NCI-H128 (cell line): Measurements from ENCODE around the gene THEMIS.
"Not testable (repeated sequence)": the region's sequence is repeated elsewhere in the genome, so short reads cannot be mapped to it uniquely, and the experiment has no call there.

ENCODE experiments used
- DNase-seq: peaks from one replicate; lab custom pipeline; 2025; ENCODE audit not compliant: unreplicated experiment; lab: John Stamatoyannopoulos, UW

THEMIS gene

DNA sequence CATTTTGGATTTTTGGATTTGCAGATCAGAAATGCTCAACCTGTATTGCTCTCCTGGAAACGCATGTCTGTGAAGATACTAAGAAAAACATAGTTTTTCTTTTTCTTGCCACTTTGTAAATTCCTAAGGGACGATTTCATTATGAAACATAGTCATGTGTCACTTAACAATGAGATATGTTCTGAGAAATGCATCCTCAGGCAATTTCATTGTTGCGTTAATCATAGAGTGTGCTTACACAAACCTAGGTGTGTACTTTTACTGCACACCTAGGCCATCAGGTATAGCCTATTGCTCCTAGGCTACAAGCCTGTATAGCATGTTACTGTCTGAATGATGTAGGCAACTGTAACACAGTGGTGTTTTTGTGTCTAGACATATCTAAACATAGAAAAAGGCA is 13.4 kb upstream of the THEMIS start:
- DNase-seq = no peak

DNA sequence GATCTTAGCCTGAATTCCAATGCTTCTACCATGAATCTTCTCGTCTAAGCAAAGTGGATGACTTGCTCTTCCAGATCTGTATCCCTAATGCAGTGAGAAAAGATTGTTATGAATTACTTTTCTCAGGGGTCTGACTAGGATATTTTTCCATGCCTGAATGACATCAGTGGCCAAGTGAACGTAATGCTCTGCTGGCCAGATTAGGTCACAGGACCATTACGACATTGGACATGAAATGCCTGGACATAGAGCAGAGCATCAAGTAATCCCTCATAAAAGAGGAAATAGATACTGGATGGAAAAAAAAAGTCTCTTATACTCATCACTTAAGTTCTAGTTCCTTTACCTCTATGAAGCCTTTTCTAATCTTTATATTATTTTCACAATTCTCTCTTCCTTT is 12.1 kb upstream of the THEMIS start:
- no peak for DNase-seq

DNA sequence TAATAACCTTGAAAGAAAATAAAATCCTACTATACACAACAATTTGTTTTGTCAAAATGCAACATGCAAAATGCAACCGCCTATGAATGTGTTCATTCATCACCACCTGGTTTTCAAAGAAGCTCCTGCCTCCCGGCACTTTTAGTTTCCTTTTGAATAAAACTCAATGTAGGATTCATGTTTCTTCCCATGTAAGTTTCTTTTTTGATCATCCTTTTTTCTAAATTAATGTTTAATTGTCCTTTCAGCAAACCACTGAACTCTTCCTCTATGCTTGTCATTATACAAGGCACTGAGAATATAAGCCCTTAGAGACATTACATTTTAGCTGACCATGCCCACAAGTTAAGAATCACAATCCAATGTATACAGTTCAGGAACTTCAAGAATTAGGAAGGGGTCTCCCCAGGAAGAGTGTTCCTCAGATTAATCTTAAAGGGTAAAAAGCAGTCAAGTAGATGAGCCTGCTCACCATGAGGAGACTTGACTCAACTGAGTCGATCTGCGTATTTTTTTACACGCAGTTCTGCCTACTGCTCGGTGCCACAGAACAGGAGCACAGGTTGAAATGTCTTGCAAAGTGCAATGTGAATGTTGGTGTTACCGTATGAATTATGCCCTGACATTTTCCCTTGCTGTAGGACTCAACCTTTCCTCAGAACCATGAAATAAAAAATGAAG is 7.2 kb upstream of the THEMIS start:
- no peak for DNase-seq

DNA sequence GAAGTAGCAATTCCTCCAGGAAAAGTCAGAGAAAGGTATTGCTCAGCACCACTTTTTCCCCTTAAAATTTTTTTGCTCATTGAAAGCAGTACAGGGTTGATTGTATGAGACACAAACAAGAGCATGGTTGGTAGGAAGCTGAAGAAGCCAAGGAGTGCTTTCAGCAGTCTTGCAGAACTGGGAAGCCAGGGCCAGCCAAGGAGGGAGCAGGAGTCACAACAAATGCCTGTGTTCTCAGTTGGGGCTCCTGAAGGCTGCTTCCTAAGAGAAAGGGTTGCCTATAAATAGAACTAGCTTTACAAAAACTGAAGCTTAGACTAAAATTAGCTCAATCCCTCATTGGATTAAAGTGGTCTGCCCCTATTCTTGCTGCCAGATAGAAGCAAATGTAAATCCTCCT is 3.3 kb upstream of the THEMIS start:
- DNase-seq = no peak

DNA sequence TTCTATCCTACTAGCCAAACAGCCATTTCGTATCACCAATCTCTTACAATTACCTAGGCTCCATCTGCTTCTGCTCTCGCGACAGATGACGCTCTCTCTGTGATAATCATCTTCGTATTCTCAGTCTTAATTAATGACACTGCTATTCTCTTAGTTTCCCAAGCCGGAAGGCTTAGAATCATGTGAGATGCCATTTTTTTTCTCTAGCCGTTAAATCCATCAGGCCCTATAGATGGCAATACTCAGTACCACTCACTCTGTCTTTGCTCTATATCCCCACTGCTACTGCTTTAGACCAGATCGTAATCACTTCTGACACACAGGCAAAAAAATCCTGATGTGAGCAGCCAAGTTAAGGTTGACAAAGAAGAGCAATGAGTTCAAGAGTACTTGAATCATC is 2.1 kb upstream of the THEMIS start:
- DNase-seq = no peak

- DNase-seq = no peak
Measured at GRCh38 chr6:127897484-127897883, 3.4 kb downstream of the THEMIS start.

DNA sequence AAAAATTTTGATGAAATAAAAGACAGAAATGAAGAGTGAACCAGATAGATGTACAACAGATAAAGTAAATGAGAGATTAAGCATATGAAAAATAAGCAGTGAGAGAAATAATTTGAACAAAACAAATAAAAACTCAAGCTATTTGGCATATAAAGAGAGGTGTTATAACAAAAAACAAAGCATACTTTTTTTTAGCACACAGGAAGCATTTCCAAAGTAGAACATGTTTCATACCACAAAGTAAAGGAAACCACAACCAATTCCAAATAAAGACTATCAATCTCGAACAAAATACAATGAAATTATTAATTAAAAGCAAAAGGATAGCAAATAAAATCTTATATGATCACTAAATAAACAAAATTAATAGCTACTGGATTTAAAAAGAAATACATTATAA is 6.8 kb downstream of the THEMIS start:
- DNase-seq = no peak

GRCh38 chr6:127893541-127893940 is 7.3 kb downstream of the THEMIS start:
- no peak for DNase-seq

DNA sequence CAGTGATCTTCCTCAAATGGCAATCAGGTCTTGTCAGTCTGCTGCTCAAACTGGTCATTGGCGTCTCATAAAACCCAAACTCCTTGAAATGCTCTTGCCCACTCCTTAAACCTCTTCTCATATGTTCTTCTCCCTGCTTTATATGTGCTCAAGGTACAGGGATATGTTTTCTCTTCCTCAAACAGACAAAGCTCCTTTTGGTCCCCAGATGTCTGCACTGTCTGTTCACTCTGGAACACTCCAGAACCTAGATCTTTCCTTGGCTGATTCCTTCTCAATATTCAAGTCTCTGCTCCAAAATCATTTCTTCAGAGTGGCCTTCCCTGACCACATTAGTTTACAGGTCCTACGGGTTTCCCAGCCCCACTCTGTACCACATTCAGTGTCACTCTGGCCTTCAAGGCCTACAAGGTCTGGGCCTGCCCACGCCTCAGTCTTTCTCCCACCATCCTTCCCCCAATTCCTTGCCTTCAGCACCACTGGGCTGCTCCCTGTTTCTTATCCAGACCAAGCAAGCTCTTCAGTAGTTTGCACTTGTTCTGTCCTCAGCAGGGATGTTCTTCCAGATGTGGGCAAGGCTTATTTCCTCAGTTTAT is 9.0 kb downstream of the THEMIS start:
- no peak for DNase-seq

DNA sequence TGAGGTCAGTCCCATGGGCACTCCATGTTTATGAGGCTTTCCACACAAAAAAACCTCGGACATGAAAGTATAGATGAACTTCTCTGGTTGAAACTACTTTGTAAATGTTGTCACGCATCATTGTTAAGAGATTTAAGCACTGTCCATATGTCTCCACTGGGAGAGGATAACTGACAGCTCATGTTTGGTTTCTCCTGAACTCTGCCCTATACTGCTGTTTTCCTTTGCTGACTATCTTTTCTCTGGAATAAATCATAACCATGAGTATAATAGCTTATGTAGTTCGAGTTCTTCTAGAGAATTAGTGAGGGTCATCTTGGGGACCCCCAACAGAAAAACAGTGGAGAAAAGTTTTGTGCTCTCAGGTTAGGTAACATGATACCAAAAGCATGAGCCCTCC is 14.3 kb downstream of the THEMIS start:
- no peak for DNase-seq

DNA sequence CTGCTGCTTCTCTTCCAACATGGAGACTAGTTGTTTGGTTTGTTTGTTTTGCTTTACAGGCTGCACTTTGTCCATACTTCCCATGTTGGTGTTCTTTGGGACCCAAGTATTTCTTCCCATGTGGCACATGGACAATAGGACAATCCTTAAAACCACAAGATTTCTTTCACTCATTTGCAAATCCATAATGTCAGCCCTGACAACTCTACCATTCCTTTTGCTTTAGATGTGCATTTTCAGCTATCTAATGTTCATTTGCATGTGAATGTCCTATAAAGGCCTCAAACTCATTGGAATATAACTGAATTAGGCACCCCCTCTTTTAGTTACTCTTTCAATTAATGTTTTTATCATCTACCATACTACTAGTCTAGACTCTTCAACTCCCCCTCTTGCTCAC is 16.7 kb downstream of the THEMIS start:
- DNase-seq = no peak

DNA sequence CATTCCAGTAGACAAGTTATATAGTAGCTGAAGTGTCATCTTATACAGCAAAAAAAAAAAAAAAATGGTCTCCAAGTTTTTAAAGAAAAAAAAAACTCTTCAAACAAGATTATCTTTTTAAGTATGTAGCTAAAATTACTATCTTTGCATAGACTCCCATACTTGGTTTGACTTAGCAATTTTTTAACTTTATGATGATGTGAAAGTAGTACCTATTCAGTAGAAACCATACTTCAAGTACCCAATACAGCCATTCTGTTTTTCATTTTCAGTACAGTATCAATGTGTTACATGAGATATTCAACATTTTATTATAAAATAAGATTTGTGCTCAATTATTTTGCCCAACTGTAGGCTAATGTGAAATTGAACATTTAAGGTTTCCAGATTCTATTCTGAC is 18.9 kb downstream of the THEMIS start:
- DNase-seq = not testable (repeated sequence)

DNA sequence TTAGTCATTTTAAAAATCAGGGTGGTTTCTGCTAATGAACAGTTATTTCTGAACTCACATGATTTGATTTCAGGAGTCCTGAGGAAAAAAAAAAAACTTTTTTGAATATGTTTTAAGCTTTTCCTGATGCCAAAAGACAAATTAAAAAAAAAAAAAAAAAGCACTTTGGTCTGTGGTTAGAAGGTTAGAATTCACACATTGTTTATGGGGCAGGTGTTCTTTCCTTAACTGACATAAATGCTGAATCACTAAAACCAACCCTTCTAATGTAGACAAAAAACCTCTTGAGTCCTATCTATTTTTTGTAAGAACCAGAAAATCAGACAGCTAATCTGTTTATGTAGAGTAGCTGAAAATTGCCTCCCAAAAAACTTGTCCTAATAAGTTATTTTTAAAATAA is 20.4 kb downstream of the THEMIS start:
- no peak for DNase-seq

GRCh38 chr6:127879685-127880084 is 21.2 kb downstream of the THEMIS start:
- DNase-seq = no peak

GRCh38 chr6:127878115-127878514 is 22.7 kb downstream of the THEMIS start:
- DNase-seq = no peak

- DNase-seq = no peak
Measured at GRCh38 chr6:127877231-127877630, 23.6 kb downstream of the THEMIS start.

DNA sequence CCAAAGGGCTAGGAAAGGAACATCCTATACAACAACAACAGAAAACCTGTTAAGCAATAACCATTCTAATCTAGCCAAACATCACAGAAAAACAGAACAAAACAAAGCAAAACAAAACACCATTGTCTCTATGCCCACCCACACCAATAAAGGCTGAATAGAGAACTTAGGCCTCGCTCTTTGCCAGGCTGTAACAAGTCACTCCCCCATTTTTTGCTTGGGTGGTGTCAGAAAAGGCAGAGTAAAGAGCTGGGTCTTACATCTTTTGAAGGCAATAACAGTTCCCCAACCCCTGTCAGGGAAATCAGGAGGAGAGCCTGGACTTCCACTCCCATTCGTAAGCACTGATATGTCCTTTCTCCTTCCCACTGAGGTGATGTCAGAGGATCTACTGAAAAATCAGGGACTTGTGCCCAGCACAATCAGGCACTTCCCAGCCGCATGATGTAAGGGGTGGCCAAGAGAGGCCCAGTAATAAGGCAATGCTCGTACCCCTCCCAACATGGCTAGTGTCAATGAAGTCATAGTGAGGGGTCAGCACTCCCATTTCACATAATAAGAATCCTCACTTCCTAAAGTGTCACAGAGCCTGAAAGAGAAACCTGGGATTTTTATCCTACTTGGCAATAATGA is 31.0 kb downstream of the THEMIS start:
- no peak for DNase-seq

GRCh38 chr6:127869183-127869582 is 31.7 kb downstream of the THEMIS start:
- no peak for DNase-seq

DNA sequence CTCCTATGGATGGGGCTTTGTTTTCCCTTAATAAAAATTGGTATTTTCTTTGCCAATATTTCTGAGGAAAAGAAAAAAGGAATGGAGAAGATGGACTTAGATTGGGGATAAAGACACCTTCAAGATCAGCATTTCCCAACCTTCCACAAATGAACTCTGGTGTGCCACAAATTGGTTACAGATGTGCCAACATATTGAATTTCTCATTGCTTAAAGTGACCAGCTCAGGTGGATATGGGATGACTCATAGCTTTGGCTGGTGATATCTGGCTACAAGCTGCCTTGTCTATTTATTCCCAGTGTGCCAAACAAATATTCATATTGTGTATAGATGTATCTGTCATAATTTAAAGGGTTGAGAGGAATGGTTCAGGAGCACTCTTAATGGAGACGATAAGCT is 32.5 kb downstream of the THEMIS start:
- no peak for DNase-seq

GRCh38 chr6:127866766-127867165 is 34.1 kb downstream of the THEMIS start:
- DNase-seq = no peak

DNA sequence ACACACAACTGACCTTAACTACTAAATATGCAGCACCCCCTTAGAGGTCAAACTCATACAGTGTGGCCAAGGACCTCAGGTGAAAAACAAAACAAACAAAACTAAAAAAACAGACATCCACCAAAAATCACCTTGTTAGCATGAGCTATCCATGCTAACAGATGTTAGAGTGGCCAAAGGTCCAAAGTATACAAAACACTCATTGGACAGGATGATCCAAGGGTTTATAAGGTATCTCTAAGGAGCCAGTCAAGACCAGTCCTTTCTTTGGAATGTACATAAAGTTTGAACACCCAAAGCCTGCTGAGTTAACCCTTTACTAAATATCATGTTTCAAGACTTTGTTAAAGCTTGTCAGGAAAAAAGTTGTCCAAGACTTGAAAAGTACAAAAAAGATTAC is 35.8 kb downstream of the THEMIS start:
- no peak for DNase-seq

- no peak for DNase-seq
Measured at GRCh38 chr6:127864701-127865100, 36.2 kb downstream of the THEMIS start.

DNA sequence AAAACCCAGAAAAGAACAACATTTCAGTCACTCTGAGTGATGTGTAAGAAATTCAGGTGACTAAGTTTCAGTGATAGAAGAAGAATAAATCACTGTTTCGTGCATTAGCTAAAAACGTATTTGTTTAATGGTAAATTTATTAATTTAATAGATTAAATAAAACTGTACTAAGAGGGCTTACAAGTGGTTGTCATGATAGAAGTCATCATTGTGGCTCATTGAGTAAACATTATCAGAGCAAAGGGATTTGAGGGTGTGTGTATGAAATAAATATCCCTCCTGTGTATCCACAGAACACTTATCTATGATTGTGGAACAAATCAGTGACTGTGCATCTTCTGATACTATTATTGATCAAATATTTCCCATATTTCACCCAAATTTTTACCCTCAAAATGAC is 40.1 kb downstream of the THEMIS start:
- no peak for DNase-seq
